Parathyroid adenoma (tissue), 2 donors: ENCODE measurements around the gene KRTAP5-2.
"Not testable (repeated sequence)": the region's sequence is repeated elsewhere in the genome, so short reads cannot be mapped to it uniquely, and the experiment has no call there.

Experiments used
- H2AFZ ChIP-seq: fragments of 300-600 bp; sonication (generic); one replicate; pipeline ENCODE4 v1.7.0; 2017; ENCODE audit warnings: antibody characterized with exemption, mild to moderate bottlenecking
- H3K27ac ChIP-seq: fragments of 300-600 bp; sonication (generic); one replicate; pipeline ENCODE4 v1.7.0; 2017
- H3K27me3 ChIP-seq: fragments of 300-600 bp; sonication (generic); one replicate; pipeline ENCODE4 v1.7.0; 2017; ENCODE audit warnings: low read length; ENCODE audit not compliant: control insufficient read depth, insufficient read depth
- H3K36me3 ChIP-seq: fragments of 300-600 bp; sonication (generic); one replicate; pipeline ENCODE4 v1.7.0; 2017; ENCODE audit warnings: low read length; ENCODE audit not compliant: control insufficient read depth, insufficient read depth
- H3K4me1 ChIP-seq: fragments of 300-600 bp; sonication (generic); one replicate; pipeline ENCODE4 v1.7.0; 2017; ENCODE audit warnings: control low read depth
- H3K4me2 ChIP-seq: fragments of 300-600 bp; sonication (generic); one replicate; pipeline ENCODE4 v1.7.0; 2017; ENCODE audit warnings: low read length
- H3K4me3 ChIP-seq: fragments of 300-600 bp; sonication (generic); one replicate; pipeline ENCODE4 v1.7.0; 2017; ENCODE audit warnings: low read depth, low read length
- H3K79me2 ChIP-seq: fragments of 300-600 bp; sonication (generic); one replicate; pipeline ENCODE4 v1.7.0; 2017; ENCODE audit warnings: control low read depth
- H3K9ac ChIP-seq: fragments of 300-600 bp; sonication (generic); one replicate; pipeline ENCODE4 v1.7.0; 2017; ENCODE audit warnings: mild to moderate bottlenecking
- H3K9me3 ChIP-seq: fragments of 300-600 bp; sonication (generic); one replicate; pipeline ENCODE4 v1.7.0; 2017; ENCODE audit warnings: low read length; ENCODE audit not compliant: control insufficient read depth
- TF ChIP-seq, protein P1 (sequence below): fragments of 300-600 bp; sonication (generic); IDR thresholded peaks from one replicate; pipeline ENCODE4 v1.7.0; 2017; ENCODE audit warnings: antibody characterized with exemption, mild to moderate bottlenecking
- donor health status: primary hyperparathyroidism.

Gene KRTAP5-2

DNA sequence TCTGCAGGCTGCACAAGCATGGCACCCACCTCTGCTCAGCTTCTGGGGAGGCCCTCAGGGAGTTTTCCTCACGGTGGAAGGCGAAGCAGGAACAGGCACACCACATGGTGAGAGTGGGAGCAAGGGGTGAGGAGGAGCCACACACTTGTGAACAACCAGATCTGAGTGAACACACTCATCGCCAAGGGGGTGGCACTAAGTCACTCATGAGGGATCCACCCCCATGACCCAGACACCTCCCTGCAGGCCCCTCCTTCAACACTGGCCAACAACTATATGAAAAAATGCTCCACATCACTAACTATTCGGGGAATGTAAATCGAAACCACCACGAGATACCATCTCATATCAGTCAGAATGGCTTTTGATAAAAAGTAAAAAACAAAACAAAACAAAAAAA is 722 bp upstream of the KRTAP5-2 start:
- Histone ChIP-seq H3K27ac (no peak overlapping the region), H3K9me3 (no peaks in the 10 kb centered on the region), H2AFZ (no peak overlapping the region), H3K4me3 (no peak overlapping the region), H3K27me3 (no peaks in the 10 kb centered on the region), H3K9ac (no peak overlapping the region), H3K79me2 (no peaks in the 10 kb centered on the region), H3K4me2 (no peak overlapping the region), H3K4me1 (no peaks in the 10 kb centered on the region), H3K36me3 (no peaks in the 10 kb centered on the region)
- TF ChIP-seq, protein P1, sequence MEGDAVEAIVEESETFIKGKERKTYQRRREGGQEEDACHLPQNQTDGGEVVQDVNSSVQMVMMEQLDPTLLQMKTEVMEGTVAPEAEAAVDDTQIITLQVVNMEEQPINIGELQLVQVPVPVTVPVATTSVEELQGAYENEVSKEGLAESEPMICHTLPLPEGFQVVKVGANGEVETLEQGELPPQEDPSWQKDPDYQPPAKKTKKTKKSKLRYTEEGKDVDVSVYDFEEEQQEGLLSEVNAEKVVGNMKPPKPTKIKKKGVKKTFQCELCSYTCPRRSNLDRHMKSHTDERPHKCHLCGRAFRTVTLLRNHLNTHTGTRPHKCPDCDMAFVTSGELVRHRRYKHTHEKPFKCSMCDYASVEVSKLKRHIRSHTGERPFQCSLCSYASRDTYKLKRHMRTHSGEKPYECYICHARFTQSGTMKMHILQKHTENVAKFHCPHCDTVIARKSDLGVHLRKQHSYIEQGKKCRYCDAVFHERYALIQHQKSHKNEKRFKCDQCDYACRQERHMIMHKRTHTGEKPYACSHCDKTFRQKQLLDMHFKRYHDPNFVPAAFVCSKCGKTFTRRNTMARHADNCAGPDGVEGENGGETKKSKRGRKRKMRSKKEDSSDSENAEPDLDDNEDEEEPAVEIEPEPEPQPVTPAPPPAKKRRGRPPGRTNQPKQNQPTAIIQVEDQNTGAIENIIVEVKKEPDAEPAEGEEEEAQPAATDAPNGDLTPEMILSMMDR = no peak

DNA sequence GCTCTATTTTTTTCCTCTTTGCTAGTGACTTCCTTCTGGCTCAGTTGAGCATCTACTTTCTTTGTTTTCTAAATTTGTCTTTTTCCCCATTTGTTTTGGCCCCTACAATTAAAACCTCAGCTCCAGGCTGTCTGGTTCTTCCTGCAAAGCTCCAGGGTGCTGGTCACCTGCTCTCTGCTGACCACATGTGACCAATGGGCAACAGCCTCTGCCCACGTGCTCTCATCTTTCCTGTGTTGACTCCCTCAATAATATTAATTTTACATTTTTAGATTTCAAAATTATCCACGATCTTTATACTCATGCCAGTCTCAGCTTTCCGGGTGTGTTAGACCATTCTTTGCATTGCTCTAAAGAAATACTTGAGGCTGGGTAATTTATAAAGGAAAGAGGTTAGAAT is 312 bp upstream of the KRTAP5-2 start:
- not testable (repeated sequence) for H2AFZ ChIP-seq, H3K27ac ChIP-seq, H3K9me3 ChIP-seq, H3K79me2 ChIP-seq, H3K4me2 ChIP-seq, H3K4me1 ChIP-seq, H3K9ac ChIP-seq, H3K27me3 ChIP-seq, H3K36me3 ChIP-seq, H3K4me3 ChIP-seq

DNA sequence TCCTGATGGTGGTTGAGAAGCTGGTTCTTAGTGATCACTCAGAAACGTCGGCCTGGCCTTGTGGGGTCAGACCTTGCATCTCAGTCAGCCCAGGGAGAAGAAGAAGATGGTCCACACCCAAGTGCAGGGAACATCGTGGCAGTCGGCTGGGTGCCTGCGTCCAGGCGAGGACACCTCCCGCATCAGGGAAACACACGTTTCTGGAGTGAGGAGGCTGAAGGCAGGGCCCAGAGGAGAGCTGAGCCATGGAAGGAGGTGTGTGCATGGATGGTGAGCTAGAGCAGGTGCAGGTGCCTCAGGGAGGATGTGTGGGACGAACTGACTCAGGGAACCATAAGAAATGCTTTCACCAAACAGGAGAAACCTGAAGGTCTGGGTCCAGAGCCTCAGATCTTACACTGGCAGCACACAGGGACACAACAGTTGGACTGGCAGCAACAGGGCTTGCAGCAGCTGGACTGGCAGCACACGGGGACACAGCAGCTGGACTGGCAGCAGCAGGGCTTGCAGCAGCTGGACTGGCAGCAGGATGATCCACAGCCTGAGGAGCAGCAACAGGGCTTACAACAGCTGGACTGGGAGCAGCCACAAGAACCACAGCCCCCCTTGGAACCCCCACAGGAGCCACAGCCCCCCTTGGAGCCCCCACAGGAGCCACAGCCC is 632 bp downstream of the KRTAP5-2 start:
- no peak overlapping the region for H3K4me2 ChIP-seq
- no peaks in the 10 kb centered on the region for H3K27me3 ChIP-seq
- no peaks in the 10 kb centered on the region for H3K9me3 ChIP-seq
- no peak overlapping the region for H3K4me3 ChIP-seq
- no peak overlapping the region for H3K27ac ChIP-seq
- no peaks in the 10 kb centered on the region for H3K4me1 ChIP-seq
- H3K36me3 ChIP-seq = no peaks in the 10 kb centered on the region
- H3K9ac ChIP-seq = no peak overlapping the region
- TF ChIP-seq, protein P1 = no peak
- H3K79me2 ChIP-seq = no peaks in the 10 kb centered on the region
- H2AFZ ChIP-seq = no peak overlapping the region

DNA sequence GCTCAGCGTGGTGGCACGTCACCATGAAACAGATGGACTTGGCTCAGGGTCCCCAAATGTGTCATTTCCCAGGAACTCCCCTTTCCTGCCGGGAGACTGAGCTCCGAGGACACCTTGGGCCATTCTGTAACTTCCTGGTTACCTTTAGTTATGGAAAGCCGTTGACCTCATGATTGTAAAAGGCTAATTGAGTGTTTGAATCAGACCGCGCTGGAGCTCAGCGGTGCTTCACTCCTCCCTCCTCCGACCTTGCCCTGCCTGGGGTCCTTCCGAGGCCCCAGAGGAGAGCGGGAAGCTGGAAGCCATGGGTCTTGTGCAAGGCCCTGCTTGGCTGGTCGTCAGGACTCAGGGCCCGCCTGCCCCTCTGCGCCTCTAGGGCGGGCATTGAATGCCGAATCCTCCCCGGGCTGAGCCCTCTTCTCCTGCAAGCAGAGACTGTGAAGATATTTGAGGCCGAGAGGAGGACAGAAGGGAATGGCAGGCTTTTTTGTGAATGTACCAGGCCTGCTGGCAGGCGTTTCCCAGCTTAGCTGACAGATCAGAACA is 1.4 kb downstream of the KRTAP5-2 start:
- H3K27me3 ChIP-seq, H3K79me2 ChIP-seq, H2AFZ ChIP-seq, H3K9ac ChIP-seq, H3K4me3 ChIP-seq, H3K4me1 ChIP-seq, H3K27ac ChIP-seq, H3K36me3 ChIP-seq, H3K4me2 ChIP-seq, H3K9me3 ChIP-seq: not testable (repeated sequence)

DNA sequence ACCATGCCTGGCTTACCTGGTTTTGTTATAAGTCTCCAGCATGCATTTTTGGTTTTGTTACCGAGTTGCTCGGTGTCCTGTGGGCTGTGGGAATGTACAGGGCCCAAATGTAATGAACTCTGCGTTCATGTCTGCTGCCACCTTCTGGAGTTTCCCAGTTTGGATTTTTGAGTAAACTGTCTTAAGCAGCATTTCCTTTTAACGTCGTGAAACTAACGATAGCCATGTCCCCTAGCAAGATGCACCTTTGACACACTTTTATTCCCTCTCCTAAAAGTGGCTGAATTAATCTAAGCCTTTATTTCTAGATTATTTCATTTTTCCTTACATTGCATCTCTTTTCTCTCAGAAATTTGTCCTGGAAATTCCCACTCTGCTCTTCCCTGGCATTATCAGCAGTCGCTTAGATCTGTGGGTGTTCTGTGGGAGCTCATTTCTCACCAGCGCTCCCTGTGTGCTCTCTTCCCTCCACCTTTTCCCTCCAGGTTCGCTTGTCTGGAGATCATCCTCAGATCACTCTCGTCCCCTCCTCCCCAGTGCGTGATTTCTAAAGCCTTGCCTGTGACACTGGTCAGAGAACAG is 2.0 kb downstream of the KRTAP5-2 start:
- not testable (repeated sequence) for H3K4me1 ChIP-seq, H3K4me3 ChIP-seq, H3K36me3 ChIP-seq, H3K27me3 ChIP-seq, H3K27ac ChIP-seq, H3K79me2 ChIP-seq, H3K9ac ChIP-seq, H2AFZ ChIP-seq, H3K4me2 ChIP-seq, H3K9me3 ChIP-seq

DNA sequence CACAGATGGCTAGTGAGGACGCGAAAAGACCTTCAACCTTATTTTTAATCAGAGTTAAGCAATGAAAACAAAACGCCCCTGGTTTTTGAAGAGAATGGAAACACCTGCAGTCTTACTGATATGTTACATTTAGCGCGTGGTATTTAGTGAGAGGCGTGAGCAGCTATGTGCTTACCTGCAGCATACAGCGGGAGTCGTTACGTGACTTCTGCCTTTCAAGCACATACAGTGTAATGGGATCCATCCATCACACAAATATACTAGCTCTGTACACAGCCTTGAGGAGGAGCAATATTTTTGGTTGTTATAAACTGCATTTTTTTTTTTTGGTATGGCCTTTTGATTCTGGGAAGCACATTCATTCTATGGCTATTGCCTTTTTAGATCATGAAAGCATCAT is 5.5 kb downstream of the KRTAP5-2 start:
- H3K4me2 ChIP-seq = no peak overlapping the region
- no peak overlapping the region for H3K9ac ChIP-seq
- no peaks in the 10 kb centered on the region for H3K9me3 ChIP-seq
- TF ChIP-seq, protein P1 = no peak
- no peaks in the 10 kb centered on the region for H3K36me3 ChIP-seq
- no peak overlapping the region for H3K4me3 ChIP-seq
- H2AFZ ChIP-seq = no peak overlapping the region
- H3K79me2 ChIP-seq = no peaks in the 10 kb centered on the region
- H3K27me3 ChIP-seq = no peaks in the 10 kb centered on the region
- no peak overlapping the region for H3K27ac ChIP-seq
- no peaks in the 10 kb centered on the region for H3K4me1 ChIP-seq
